Astrocyte of the cerebellum (primary cell): ENCODE results near the gene CEACAM6.

ENCODE experiments used
- DNase-seq: peaks from one replicate; pipeline ENCODE4 v3.0.0-alpha.2; 2011; ENCODE audit warnings: low read depth
- H3K4me3 ChIP-seq: 2 replicates; pipeline ENCODE4 v1.5.1; 2011; ENCODE audit warnings: mild to moderate bottlenecking, low read depth, low read length, moderate library complexity
- CTCF ChIP-seq: IDR thresholded peaks from 2 replicates; pipeline ENCODE4 v1.5.1; 2012; ENCODE audit warnings: low read length, low read depth, moderate library complexity, mild to moderate bottlenecking; ENCODE audit errors: missing control alignments
- in situ Hi-C: cut with HindIII; loops from 2 replicates; pipeline ENCODE4 v1.10.0; 2017; ENCODE audit warnings: low sequenced_read_pairs

Gene CEACAM6

DNA sequence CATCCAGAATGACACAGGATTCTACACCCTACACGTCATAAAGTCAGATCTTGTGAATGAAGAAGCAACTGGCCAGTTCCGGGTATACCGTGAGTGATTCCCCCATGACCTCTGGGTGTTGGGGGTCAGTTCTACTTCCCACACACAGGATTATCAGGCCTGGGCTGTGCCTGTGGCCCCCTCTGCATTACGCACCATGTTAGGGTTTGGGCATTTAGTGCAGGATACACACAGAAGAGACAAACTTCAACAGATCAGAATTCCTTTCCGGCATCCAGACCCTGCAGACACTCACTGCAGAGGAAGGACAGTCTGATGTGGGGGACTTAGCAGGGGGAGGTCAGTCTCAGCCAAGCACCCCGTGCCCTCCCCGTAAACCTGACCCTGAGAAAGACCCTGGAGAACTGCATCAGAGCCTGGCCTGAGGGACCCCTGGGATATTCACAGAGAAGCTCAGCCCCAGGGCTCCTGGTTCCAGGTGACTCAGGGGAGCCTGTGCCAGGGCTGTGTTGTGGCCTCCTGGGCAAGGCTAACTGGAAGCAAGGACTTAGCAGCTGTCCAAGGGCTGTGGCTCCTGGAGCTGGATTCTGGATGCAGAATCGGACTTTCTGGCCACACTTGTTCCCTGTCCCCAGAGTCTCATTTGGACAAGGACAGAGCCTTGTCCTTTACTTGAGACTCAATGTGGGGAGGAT is 45.2 kb upstream of the CEACAM6 start:
- DNase-seq: no peak
- TF ChIP-seq CTCF: no peak
- H3K4me3 ChIP-seq: no peak overlapping the region
- in situ Hi-C loops: no loop called here

GRCh38 chr19:41711376-41712261 is 43.7 kb upstream of the CEACAM6 start:
- H3K4me3 ChIP-seq: no peak overlapping the region
- in situ Hi-C loops: no loop called here
- no peak for DNase-seq
- TF ChIP-seq CTCF: no peak

DNA sequence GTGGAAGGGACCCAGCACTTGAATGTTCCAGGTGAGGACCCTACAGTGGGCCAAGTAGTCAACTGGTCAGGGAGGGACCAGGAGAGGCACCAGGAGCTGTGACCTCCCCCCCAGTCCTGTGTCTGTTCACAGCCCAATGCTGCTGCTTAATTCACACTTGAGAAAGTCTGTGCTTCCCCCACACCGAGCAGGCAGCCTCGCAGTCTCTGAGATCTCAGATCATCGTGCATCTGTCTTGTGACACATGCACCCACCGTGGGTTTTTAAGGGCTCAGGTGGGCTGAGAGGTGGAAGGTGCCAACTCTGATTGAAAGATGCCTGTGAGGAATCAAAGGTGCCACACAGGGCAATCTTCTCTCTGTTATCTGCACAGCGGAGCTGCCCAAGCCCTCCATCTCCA is 40.7 kb upstream of the CEACAM6 start:
- no peak overlapping the region for H3K4me3 ChIP-seq
- in situ Hi-C loops: no loop called here
- DNase-seq: no peak
- no peak for TF ChIP-seq CTCF

GRCh38 chr19:41718761-41719160 is 36.6 kb upstream of the CEACAM6 start:
- no peak for DNase-seq
- in situ Hi-C loops: no loop called here
- no peak overlapping the region for H3K4me3 ChIP-seq
- no peak for TF ChIP-seq CTCF

- H3K4me3 ChIP-seq: no peak overlapping the region
- in situ Hi-C loops: no loop called here
- DNase-seq: no peak
- TF ChIP-seq CTCF: no peak
These were observed 35.2 kb upstream of the CEACAM6 start for GRCh38 chr19:41720103-41720502.

DNA sequence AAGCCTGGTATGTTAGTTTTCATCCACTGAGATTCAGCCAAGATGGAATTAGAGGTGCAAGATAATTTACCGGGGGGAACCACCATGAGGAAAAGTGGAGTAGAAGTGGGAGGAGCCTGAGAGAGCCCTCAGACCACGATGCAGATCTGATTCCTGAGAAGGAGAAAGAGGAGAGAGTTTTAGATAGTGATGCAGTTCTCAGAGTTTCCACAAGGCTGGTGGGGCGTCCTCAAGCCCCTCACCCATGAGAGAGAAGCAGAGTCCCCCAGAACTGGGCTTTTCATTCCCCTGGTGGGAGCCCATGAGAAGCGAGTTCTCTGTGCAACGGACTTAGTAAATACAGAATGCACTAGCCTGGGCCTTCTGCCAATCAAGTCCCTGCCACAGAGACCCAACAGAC is 28.8 kb upstream of the CEACAM6 start:
- no peak for TF ChIP-seq CTCF
- H3K4me3 ChIP-seq: no peak overlapping the region
- in situ Hi-C loops: no loop called here
- DNase-seq: no peak
